HG03378 (cell line): ENCODE results near the gene ADCY4.
"Not testable (repeated sequence)": the region's sequence is repeated elsewhere in the genome, so short reads cannot be mapped to it uniquely, and the experiment has no call there.

Experiments
- ATAC-seq: cut with Tn5 transposase; IDR thresholded peaks from one replicate; pipeline ENCODE4 v1.9.1; 2021; ENCODE audit warnings: mild to moderate bottlenecking, moderate library complexity; ENCODE audit not compliant: unreplicated experiment

The ADCY4 gene

DNA sequence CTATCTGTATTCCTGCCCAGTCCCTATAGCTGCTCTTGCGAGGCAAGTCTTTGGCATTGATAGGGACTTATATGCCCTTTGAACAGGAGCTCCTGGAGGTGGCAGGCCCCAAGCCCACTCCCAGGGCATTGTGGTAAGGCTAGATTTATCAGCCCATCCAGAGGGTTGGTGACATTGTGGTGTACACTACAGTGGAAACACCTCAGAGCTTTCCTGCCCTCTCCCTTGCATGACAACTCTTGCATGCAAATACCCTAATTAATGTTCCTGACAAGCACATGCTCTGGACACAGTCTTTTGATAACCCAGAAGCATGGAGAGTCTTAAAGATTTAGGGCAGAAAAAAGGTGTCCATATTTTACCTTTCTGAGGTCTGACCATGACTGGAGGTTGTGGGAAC is 5.7 kb upstream of the ADCY4 start:
- ATAC-seq: no peak

DNA sequence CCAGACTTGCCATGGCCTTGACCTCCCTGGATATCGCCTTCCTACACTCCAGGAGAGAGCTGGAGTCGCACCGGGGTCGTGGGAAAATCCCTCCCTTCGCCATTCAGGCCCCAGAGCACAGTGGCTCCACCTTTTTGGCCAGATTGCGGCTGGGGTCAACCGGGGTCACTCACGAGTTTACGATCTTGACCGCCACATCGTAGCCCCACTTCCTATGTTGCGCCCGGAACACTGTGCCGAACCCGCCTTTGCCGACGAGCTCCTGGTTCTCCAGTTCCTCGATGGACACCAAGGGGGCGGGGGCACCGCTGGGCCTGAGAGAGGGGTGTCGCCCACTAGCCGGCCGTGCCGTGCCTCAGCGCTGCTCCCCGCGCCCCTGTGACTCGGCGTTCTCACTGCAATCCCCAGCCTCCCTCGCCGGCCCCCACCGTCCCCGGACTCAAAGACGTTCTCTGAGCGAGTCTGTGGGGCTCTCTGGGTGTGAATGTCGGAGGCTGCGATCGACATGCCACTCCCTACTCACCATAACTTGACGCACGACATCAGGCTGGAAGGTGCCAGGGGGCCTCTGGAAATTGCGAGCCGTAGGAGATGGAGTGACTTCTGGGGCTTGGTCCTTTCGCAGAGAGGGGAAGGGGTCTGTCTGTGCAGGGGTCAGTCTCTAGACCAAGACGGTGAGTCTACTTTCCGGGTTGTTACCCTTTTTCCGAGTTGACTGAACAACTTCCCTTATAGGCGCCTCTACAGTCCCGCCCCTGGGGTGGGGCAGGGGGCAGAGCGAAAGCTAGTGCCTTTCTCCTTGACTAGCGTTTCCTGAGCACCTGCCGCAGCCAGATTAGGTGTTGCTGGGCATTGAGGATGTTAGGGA is 4.6 kb upstream of the ADCY4 start, which contains the start of gene RIPK3:
Gene RIPK3 (minus strand): TSS at position 708 of the 868 bp plus-strand sequence. CDS start 165 bp downstream, at position 543.
- peak; percentile 82 for ATAC-seq

DNA sequence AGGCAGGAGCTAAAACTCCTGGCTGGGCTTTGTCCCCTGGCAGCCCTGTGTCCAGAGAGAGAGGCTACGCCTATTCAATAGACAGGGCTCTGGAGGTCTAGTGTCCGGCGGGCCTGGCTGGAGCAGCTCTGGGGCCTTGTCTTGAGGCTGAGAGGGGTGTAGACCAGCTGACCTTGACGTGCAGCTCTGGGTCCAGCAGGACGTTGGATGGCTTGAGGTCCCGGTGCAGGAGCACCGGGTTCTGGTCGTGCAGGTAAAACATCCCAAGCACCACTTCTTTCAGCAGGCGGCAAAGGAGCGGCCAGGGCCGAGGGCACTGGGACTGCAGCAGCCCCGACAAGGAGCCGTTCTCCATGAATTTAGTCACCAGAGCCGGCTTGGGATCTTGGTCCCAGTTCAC is 4.0 kb upstream of the ADCY4 start:
- ATAC-seq: no peak

DNA sequence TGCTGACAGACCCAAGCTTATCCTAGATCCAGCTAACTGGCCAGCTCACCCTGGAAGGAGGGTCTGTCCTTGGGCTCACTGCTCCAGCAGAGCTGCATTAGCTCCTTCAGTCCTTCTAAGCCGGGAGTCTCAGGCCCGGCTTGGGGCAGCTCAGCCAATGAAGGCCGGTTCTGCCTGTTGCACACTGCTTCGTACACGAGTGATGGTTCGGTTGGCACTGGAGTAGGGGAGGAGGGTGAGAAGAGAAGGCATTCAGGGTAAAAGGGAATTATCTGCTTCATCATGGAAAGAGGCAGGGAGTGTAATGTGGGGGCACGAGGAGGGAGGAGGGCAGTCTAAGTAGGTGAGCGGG is 2.9 kb upstream of the ADCY4 start:
- ATAC-seq: no peak

DNA sequence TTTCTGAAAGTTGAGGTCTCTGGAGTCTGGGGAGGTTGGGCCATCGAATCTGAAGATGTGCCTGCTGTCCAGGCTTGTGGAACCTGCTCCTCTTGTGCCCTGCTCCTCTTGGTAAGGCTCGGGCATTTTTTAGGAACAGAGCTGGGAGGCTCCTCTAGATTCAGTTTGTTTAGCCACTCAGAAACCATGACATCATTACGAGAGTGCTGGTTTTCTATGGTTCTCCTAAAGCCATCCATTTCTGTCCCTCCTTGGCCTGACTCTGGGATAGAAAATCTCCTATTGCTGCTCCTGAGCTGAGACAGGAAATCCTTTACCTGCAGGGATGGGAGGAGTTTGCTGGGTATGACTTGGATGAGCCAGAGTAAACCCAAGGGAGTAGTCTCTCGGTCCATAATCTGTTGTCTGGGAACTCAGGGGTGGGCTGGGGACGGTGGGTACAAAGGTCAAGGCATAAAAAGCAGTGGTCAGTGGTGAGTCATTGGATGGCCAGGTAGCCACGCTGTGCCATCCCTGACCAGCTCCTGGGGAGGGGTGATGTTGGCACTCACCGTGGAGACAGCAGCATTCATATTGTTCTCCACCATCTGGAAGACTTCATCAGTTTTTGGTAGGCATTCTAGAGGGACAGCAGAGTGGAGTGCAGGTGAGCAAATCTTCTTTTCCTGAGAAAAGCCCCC is 2.4 kb upstream of the ADCY4 start:
- no peak for ATAC-seq

DNA sequence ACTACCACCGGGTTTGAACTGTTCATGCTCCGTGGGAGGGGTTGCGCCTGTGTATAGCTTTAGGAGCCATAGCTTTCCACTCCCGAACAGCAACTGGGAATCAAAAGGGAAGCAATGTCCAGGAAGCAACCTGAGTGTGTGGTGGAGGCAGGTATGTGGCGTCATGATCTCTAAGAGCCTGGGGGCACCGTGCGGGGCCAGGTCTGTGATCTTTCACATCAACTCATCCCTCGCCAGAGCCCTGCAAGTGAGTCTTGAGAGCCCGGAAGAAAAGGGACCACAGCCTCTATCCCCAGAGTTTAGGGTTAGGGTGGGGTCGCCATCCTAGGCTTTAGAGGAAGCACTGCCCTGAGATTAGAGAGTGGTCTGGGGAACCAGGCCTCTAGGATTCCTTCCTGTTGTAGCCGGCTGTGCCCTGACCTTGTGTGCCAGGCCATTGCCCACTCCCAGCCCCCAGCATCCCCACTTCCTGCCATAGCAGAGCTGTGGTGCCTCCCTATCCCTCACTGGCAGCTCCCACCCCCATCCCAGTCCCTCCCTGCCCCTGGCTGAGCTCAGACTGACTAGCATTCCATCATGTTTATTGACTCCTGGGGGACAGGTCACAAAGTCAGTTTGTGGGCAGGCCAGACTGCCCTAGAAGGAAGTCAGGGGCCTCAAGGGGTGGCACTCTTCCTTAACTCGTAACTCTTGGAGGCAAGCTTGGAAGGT is 745 bp upstream of the ADCY4 start:
- no peak for ATAC-seq

DNA sequence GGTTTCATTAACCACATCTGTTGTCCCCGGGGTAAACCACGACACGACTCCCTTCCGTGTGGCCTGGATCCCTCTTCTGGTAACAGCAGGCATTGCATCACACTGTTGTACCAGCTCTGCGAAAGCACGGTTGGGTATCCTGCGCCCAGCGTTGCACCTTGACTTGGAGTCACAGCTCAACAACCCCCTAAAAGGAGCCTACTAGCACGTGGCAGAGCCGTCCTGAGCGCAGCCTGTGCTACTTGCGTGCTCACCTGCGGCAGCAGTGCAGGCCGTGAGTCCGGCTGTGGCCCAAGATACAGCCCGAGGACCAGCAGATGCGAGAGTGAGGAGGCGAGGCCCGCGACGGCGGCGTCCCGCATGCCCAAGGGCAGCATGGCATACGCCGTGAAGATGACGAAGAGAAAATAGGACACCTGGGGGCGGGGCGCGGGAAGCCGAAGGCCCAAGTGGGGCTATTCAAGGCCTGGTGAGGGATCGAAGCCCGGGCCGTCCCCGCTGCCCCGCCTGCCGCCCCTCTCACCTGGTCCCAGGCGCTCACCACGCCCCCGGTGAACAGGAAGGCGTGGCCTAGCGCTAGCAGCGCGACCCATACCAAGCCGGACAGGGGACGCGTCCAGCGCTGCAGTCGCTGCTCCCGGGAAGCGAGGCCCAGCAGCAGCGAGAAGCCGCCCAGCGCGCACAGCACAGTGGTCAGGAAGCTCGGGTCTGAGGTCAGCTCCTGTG is 2.4 kb downstream of the ADCY4 start:
- peak; percentile 76 for ATAC-seq

DNA sequence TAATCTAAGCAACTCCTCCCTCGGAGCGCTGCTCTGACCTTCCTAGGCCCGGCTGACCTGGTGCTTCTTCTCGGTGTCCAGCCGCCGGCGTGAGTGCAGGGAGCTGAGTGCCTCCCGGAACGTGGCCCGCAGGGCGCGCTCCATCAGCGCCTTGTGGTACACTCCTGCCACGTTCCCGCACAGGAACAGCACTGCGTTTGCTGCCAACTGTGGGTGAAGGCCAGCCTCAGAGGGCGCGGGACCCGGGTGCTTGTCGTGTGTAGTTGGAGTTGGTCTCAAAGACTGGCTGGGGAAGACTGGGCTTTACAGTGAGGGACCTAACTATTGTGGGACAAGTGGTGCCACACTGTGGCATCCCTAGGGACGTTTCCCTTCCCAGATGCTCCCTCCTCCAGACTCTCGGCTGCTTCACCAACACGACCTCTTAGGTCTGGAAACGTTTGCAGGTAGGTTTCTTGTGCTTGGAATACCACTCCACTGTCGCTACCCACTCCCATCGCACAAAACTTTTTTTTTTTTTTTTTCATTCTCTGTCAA is 3.1 kb downstream of the ADCY4 start:
- ATAC-seq: no peak

DNA sequence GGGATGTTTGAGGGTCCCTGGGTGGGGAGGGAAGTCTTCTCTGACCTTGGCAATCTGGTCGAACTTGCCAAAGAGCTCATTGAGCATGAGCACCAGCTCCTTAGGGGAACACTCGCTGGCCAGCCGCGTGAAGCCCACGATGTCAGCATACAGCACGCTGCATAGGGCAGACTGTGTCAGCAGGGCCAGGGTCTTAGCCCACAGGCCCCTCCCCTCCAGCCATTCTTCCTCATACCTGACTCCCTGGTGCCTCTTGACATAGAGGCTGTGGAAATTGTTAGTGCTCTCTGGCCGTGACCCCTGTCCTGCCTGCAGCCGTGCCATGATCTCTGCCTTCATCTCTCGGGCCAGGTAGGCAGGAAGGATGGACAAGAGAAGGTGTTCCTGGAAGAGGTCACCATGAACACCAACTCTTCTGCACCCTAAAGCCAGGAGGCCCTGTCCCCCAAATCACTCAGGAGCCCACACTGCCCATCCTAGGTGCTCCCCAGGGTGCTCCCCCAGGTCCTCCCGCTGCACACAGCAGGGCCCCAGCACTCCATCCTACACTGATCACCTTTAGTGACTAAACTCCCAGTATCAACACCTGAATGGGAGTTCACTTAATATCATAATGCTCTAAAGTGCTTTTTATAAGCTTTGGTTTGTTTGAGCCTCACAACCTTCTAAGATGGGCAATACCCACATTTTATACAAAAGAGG is 3.7 kb downstream of the ADCY4 start:
- ATAC-seq: no peak

DNA sequence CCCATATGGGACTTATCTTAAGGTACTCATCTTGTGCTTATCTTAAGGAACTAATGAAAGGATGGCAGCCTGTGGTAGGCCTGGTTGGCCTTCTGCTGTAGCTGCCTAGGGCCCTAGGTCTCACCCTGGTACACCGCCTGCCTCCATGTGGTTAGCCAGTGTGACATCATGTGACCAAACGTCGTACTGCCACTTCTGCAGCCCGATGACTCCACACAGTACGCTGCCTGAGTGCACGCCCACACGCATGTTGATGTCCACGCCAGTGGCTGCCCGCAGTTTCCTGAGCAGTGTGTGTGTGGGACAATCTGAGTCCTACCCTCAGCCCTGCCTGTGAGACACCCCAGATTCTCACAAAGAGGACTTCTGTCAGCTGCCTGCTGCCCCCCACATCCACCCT is 5.1 kb downstream of the ADCY4 start:
- no peak for ATAC-seq

DNA sequence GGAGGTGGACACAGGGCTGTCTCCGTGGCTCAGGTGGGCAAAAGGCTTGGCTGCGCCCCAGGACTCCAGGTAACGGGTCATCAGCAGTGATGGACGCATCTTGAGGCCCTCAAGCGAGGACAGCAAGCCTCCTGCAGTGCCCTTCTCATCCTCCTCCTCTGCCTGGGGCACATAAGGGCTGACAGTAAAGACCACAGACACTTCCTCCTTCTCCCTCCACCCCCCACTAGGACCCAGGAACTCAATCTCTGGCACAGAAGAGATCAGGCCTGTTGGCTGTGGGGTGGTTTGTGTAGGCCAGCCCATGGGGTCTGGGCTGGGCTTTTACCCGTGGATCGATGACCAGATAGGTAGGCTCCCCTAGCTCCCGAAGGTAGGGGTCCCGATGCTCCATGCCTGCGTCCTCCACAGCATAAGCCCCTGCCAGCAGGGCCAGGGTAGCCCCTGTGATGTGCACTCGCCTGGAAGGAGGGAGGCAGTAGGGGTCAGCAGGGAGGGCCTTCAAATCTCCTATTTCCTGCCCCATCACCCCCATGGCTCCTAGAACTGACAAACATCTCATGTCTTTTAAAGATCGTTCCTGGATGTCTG is 5.7 kb downstream of the ADCY4 start:
- ATAC-seq: no peak

GRCh38 chr14:24327914-24328313 is 7.0 kb downstream of the ADCY4 start:
- ATAC-seq: not testable (repeated sequence)

GRCh38 chr14:24327303-24327702 is 7.6 kb downstream of the ADCY4 start:
- no peak for ATAC-seq

DNA sequence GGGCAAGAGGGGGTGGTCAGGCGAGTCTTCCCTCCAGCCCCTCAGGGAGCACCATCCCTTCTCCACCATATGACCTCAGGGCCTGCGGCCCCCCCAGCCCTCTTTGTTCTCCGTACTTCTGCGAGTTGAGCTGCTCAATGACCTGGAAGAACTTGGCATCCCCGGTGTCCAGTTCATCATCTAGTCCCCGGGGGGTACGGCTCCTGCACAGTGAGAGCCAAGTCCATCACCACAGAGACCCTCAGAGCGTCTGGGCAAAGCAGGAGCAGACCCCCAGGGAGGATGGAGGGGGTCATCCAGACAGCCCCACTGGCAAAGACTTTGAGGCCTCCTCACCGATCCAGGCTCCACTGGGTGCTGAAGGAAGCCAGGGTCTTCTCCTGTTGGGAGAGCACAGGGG is 8.9 kb downstream of the ADCY4 start:
- ATAC-seq: no peak

DNA sequence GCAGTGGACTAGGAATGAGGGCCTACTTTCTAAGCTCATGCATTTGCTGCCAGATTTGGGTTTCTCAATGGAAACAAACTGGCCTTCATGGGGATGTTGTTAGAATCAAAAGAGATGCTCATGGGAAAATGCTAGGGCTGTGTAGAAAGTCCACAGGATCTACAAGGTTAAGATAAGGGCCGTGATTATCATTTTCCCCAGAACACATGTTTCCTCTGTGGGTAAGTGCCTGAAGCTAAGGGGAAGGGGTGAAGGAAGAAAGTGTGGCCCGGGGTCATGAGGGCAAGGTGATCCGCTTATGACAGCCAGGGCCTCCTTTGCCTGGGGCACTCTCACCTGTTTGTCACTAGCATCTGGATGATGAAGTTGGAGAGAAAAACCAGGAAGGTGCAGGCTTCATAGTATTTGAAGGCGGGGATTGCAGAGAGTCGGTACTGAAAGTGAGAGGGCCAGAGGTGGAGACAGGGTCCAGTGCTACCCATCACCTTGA is 9.8 kb downstream of the ADCY4 start:
- ATAC-seq: no peak

GRCh38 chr14:24324024-24324423 is 10.8 kb downstream of the ADCY4 start:
- ATAC-seq: no peak

DNA sequence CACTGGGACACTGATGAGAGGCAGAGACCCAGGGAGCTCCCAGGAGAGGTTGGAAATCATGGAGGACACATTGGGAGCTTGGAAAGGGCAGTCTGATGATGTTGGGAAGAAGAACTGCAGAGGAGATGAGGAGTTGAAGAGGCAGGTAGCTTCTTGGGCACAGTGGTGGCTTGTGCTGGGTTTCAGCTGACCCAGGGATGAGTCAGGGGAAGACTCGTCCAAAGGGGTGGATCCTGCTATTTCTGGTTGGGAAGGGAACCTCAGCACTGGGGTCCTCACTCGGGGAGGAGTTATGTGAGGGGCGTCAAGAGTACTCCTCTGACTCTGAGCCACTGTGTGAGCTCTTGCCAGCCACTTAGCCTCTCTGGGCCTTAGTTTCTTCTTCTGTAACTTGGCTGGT is 11.5 kb downstream of the ADCY4 start:
- ATAC-seq: no peak

- ATAC-seq: no peak
Observed at GRCh38 chr14:24322672-24323071, 12.2 kb downstream of the ADCY4 start.

DNA sequence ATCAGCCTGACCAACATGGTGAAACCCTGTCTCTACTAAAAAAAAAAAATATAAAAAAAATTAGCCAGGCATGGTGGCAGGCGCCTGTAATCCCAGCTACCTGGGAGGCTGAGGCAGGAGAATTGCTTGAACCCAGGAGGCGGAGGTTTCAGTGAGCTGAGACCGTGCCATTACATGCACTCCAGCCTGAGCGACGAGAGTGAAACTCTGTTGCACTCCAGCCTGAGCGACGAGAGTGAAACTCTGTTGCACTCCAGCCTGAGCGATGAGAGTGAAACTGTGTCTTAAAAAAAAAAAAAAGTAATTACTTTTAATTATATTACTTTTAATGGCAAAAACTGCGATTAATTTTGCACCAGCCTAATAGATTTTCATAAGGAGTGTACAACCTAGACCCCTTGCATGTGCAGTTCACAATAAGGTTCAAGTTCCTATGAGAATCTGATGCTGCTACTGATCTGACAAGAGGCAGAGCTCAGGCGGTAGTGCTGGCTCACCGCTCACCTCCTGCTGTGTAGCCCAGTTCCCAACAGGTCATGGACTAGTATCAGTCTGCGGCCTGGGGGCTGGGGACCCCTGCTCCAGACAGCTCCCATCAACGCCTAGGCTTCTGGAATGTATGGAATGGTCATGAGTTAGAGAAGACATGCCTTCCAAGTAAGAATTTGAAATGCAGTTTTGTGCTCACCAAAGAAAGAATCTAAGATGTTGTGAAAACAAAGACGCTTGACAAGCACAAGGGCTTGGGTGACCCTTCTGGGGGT is 13.5 kb downstream of the ADCY4 start:
- ATAC-seq: no peak
